Gastroesophageal sphincter (tissue), 4 donors: ENCODE data around the gene CDK12. TPM values are rescaled to one million over a fixed set of nuclear protein-coding genes. Genes with fewer than 3 reads are reported as not detected.
"Not testable (repeated sequence)": the region's sequence is repeated elsewhere in the genome, so short reads cannot be mapped to it uniquely, and the experiment has no call there.

Source experiments
- ATAC-seq: fragments of 150-250 bp; one replicate; pipeline ENCODE4 v1.9.1; 2016; ENCODE audit warnings: mild to moderate bottlenecking, moderate library complexity
- H3K27ac ChIP-seq, 4 donors: fragments of 200-600 bp; sonication (generic) in 3 of 4; 1 replicate in 3 of 4; 2 replicates in 1 of 4; pipeline ENCODE4 v1.5.1; 2016 to 2019
- H3K27me3 ChIP-seq: fragments of 200-600 bp; sonication (generic); one replicate; pipeline ENCODE4 v1.5.1; 2019
- H3K36me3 ChIP-seq, 2 donors: fragments of 200-600 bp; sonication (generic); one replicate each; pipeline ENCODE4 v1.5.1; 2019; ENCODE audit warnings: control low read depth in 1 of 2
- H3K4me1 ChIP-seq, 3 donors: fragments of 200-600 bp; sonication (generic); 1 replicate in 2 of 3; 2 replicates in 1 of 3; pipeline ENCODE4 v1.5.1; 2016 to 2019; ENCODE audit warnings: control low read depth in 2 of 3
- H3K4me3 ChIP-seq, 2 donors: fragments of 200-600 bp; sonication (generic); one replicate each; pipeline ENCODE4 v1.5.1; 2019; ENCODE audit warnings: mild to moderate bottlenecking in 1 of 2, moderate library complexity in 1 of 2
- H3K9me3 ChIP-seq, 3 donors: fragments of 200-600 bp; sonication (generic); one replicate each; pipeline ENCODE4 v1.5.1; 2017 to 2019; ENCODE audit warnings: control low read depth in 2 of 3
- EP300 ChIP-seq: sonication (generic); formaldehyde crosslinking; IDR thresholded peaks from one replicate; pipeline ENCODE4 v1.6.1; 2017; ENCODE audit warnings: antibody characterized with exemption, mild to moderate bottlenecking
- POLR2A ChIP-seq, 2 donors: fragments of 450-650 bp; IDR thresholded peaks; one replicate each; pipeline ENCODE4 v1.6.1; 2017; ENCODE audit warnings: antibody characterized with exemption in 2 of 2, mild to moderate bottlenecking in 2 of 2, moderate library complexity in 1 of 2
- POLR2AphosphoS5 ChIP-seq: sonication (generic); formaldehyde crosslinking; IDR thresholded peaks from one replicate; pipeline ENCODE4 v1.6.1; 2017; ENCODE audit warnings: antibody characterized with exemption
- WGBS, 2 donors: methylation state at CpG; one replicate each; pipeline ENCODE4 v1.1.5; 2018; ENCODE audit warnings: low coverage in 1 of 2; 5-methylcytosine and 5-hydroxymethylcytosine counted together
- total RNA-seq, 4 donors: library from RNA; depleted of rRNA; stranded (reverse); fragments of >200 nt; gene quantifications; one replicate each; pipeline ENCODE4 v1.1.0, GENCODE V29; 2016
- TF ChIP-seq, protein P1 (sequence below), 4 experiments: fragments of 200-600 bp in 2 of 4; fragments of 450-650 bp in 2 of 4; sonication (generic) in 1 of 4; IDR thresholded peaks; one replicate each; pipeline ENCODE4 v1.5.1; 2017 to 2019; ENCODE audit warnings: antibody characterized with exemption in 4 of 4, mild to moderate bottlenecking in 2 of 4, moderate library complexity in 2 of 4

The CDK12 gene
- total RNA-seq, 4 donors from 2014 or later = 29.9 to 47.3 (median 38.2) TPM

DNA sequence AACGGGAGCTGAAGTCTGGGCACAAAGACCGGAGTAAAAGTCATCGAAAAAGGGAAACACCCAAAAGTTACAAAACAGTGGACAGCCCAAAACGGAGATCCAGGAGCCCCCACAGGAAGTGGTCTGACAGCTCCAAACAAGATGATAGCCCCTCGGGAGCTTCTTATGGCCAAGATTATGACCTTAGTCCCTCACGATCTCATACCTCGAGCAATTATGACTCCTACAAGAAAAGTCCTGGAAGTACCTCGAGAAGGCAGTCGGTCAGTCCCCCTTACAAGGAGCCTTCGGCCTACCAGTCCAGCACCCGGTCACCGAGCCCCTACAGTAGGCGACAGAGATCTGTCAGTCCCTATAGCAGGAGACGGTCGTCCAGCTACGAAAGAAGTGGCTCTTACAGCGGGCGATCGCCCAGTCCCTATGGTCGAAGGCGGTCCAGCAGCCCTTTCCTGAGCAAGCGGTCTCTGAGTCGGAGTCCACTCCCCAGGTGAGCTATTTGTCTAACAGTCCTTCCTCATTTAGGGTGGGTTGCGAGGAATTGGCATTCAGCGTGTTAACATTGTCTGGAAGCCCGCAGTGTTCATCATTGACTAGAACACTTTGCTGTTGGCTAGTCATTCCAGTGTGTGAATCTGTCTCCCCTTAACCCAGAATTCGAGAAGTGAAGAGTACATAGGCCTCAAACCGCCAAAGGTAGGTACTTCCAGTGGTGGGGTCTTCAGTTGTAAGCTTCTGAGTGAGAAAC lies 1.5 kb downstream of the CDK12 start:
- WGBS, 2 donors = 1 to 2% methylated on average over 8 to 18 of the region's 28 CpGs
- Histone ChIP-seq H3K27me3 (no peaks in the 10 kb centered on the region), H3K4me3 (peak overlapping the region; percentile 73 to 95), H3K4me1 (peaks cover 0 to 41% (median 24%) of the 10 kb centered on the region in 3 donors), H3K27ac (peak overlapping the region; percentile 10 to 98 (median 93)), H3K36me3 (peaks cover 0 to 1% of the 10 kb centered on the region in 2 donors), H3K9me3 (no peaks in the 10 kb centered on the region)
- ATAC-seq = no peak
- TF ChIP-seq, protein P1, sequence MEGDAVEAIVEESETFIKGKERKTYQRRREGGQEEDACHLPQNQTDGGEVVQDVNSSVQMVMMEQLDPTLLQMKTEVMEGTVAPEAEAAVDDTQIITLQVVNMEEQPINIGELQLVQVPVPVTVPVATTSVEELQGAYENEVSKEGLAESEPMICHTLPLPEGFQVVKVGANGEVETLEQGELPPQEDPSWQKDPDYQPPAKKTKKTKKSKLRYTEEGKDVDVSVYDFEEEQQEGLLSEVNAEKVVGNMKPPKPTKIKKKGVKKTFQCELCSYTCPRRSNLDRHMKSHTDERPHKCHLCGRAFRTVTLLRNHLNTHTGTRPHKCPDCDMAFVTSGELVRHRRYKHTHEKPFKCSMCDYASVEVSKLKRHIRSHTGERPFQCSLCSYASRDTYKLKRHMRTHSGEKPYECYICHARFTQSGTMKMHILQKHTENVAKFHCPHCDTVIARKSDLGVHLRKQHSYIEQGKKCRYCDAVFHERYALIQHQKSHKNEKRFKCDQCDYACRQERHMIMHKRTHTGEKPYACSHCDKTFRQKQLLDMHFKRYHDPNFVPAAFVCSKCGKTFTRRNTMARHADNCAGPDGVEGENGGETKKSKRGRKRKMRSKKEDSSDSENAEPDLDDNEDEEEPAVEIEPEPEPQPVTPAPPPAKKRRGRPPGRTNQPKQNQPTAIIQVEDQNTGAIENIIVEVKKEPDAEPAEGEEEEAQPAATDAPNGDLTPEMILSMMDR (IDR thresholded peaks at IDR 0.05) = no peak
- peak in 1 of 2 donors; percentile 7 for TF ChIP-seq POLR2A (IDR thresholded peaks at IDR 0.05)

DNA sequence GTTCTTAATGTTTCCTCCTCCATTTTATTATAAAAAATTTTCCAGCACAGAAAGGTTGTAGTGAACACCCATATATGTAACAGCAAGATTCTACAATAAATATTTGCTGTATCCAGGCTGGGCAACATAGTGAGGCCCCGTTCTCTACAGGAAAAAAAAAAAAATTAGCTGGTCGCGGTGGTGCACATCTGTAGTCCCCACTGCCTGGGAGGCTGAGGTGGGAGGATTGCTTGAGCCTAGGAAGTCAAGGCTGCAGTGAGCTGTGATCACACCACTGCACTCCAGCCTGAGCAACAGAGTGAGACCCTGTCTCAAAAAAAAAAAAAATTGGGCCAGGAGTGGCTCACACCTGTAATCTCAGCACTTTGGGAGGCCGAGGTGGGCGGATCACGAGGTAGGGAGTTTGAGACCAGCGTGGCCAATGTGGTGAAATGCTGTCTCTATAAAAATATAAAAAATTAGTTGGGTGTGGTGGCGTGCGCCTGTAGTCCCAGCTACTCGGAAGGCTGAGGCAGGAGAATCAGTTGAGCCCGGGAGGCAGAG lies 3.4 kb downstream of the CDK12 start:
- peak overlapping the region in 1 of 2 donors; percentile 95 for H3K4me3 ChIP-seq
- H3K27me3 ChIP-seq, ATAC-seq, H3K27ac ChIP-seq, H3K9me3 ChIP-seq: not testable (repeated sequence)
- peaks cover 0 to 16% of the 10 kb centered on the region in 2 donors for H3K36me3 ChIP-seq
- 78 to 89% methylated on average over 6 to 11 of the region's 11 CpGs for WGBS, 2 donors
- H3K4me1 ChIP-seq = peaks cover 0 to 41% (median 24%) of the 10 kb centered on the region in 3 donors

DNA sequence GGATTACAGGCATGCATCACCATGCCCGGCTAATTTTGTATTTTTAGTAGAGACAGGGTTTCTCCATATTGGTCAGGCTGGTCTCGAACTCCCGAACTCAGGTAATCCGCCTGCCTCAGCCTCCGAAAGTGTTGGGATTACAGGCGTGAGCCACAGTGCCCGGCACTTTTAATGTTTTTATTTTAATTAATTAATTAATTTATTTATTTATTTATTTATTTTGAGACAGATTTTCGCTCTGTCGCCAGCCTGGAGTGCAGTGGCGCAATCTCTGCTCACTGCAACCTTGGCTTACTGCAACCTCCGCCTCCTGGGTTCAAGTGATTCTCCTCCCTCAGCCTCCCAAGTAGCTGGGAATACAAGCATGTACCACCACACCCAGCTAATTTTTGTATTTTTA lies 7.3 kb downstream of the CDK12 start:
- H3K9me3 ChIP-seq, H3K4me3 ChIP-seq, H3K27me3 ChIP-seq, ATAC-seq, H3K27ac ChIP-seq: not testable (repeated sequence)
- H3K4me1 ChIP-seq = peaks cover 0 to 28% (median 19%) of the 10 kb centered on the region in 3 donors
- WGBS, 2 donors = 92 to 95% methylated on average over 6 to 11 of the region's 11 CpGs
- peaks cover 6 to 55% of the 10 kb centered on the region in 2 donors for H3K36me3 ChIP-seq

DNA sequence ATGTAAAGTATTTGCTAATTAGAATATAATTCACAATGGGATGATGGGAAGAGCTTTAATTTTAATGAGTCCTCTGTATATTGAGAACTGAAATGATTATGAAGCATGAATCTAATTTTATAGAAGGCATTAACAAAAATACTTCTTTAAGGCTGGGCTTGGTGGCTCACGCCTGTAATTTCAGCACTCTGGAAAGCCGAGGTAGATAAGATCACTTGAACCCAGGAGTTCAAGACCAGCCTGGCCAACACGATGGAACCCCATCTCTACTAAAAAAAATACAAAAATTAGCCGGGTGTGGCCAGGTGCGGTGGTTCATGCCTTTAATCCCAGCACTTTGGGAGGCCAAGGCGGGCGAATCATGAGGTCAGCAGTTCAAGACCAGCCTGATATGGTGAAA lies 12.0 kb downstream of the CDK12 start:
- Histone ChIP-seq H3K36me3 (peaks cover 6 to 90% of the 10 kb centered on the region in 2 donors), H3K27me3 (no peaks in the 10 kb centered on the region), H3K27ac (no peak overlapping the region), H3K4me3 (no peak overlapping the region), H3K9me3 (no peaks in the 10 kb centered on the region), H3K4me1 (no peaks in the 10 kb centered on the region)
- TF ChIP-seq POLR2AphosphoS5 (no peak), EP300 (no peak), POLR2A (IDR thresholded peaks at IDR 0.05) (no peak)
- TF ChIP-seq, protein P1 (IDR thresholded peaks at IDR 0.05) = no peak
- 69 to 100% methylated on average over 2 to 3 of the region's 7 CpGs for WGBS, 2 donors
- ATAC-seq = no peak

DNA sequence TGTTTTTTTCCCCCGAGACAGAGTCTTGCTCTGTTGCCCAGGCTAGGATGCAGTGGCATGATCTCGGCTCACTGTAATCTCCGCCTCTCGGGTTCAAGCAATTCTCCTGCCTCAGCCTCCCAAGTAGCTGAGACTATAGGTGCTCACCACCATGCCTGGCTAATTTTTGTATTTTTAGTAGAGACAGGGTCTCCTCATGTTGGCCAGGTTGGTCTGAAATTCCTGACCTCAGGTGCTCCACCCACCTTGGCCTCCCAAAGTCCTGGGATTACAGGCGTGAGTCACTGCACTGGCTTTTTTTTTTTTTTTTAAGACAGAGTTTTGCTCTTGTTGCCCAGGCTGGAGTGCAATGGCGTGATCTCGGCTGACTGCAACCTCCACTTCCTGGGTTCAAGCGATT lies 18.3 kb downstream of the CDK12 start:
- H3K36me3 ChIP-seq = peaks cover 0 to 71% of the 10 kb centered on the region in 2 donors
- H3K4me3 ChIP-seq, H3K27ac ChIP-seq, H3K4me1 ChIP-seq, H3K9me3 ChIP-seq, ATAC-seq, H3K27me3 ChIP-seq: not testable (repeated sequence)
- 76 to 79% methylated on average over 5 to 6 of the region's 8 CpGs for WGBS, 2 donors

DNA sequence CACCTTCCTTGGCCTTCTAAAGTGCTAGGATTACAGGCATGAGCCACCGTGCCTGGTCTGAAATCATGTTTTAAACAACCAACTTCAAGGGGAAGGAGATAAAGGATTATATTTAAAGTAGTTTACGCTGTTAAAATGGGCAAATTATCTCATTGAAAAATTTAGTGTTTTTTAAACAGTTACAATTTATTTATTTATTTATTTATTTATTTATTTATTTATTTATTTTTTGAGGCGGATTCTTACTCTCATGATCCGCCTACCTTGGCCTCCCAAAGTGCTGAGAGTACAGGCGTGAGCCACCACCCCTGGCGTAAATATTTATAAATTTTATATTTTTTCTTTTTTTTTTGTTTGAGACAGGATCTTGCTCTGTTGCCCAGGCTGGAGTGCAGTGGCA lies 22.2 kb downstream of the CDK12 start:
- Histone ChIP-seq H3K27ac (no peak overlapping the region), H3K4me3 (no peak overlapping the region), H3K4me1 (no peaks in the 10 kb centered on the region), H3K36me3 (peaks cover 0 to 43% of the 10 kb centered on the region in 2 donors), H3K27me3 (no peaks in the 10 kb centered on the region), H3K9me3 (no peaks in the 10 kb centered on the region)
- 92 to 94% methylated on average over 6 of the region's 6 CpGs for WGBS, 2 donors
- no peak for TF ChIP-seq POLR2A (IDR thresholded peaks at IDR 0.05)
- TF ChIP-seq POLR2AphosphoS5 = no peak
- TF ChIP-seq, protein P1 (IDR thresholded peaks at IDR 0.05) = no peak
- no peak for TF ChIP-seq EP300
- no peak for ATAC-seq
